Neural progenitor cell (in vitro differentiated cells): Measurements from ENCODE around the gene TNFSF13. TPM values are rescaled to one million over a fixed set of nuclear protein-coding genes. Genes with fewer than 3 reads are reported as not detected.
A peak's percentile ranks its signal among the peaks of the same experiment; 100 is the strongest.

ENCODE experiments used
- DNase-seq: peaks from one replicate; pipeline ENCODE4 v3.0.0-alpha.2; 2016; ENCODE audit warnings: low spot score
- H2AFZ ChIP-seq: fragments of 200-600 bp; sonication (generic); replicated peaks from 2 replicates; pipeline ENCODE4 v1.6.1; 2016; ENCODE audit warnings: antibody characterized with exemption
- H3F3A ChIP-seq: fragments of 200-600 bp; sonication (generic); 2 replicates; pipeline ENCODE4 v1.6.1; 2016; ENCODE audit warnings: antibody characterized with exemption, low read depth
- H3K27ac ChIP-seq: fragments of 200-600 bp; sonication (generic); 2 replicates; pipeline ENCODE4 v1.5.1; 2016; ENCODE audit warnings: mild to moderate bottlenecking
- H3K27me3 ChIP-seq: fragments of 200-600 bp; sonication (generic); 2 replicates; pipeline ENCODE4 v1.6.1; 2016; ENCODE audit warnings: mild to moderate bottlenecking, moderate library complexity
- H3K36me3 ChIP-seq: fragments of 200-600 bp; sonication (generic); 2 replicates; pipeline ENCODE4 v1.5.1; 2016
- H3K4me1 ChIP-seq: fragments of 200-600 bp; sonication (generic); 2 replicates; pipeline ENCODE4 v1.6.1; 2016; ENCODE audit warnings: mixed run types
- H3K4me2 ChIP-seq: fragments of 200-600 bp; sonication (generic); 2 replicates; pipeline ENCODE4 v1.6.1; 2016
- H3K4me3 ChIP-seq: fragments of 200-600 bp; sonication (generic); 2 replicates; pipeline ENCODE4 v1.5.1; 2016
- H3K79me2 ChIP-seq: fragments of 200-600 bp; sonication (generic); 2 replicates; pipeline ENCODE4 v1.6.1; 2016; ENCODE audit warnings: low read depth
- H3K9ac ChIP-seq: fragments of 200-600 bp; sonication (generic); 2 replicates; pipeline ENCODE4 v1.6.1; 2016
- H3K9me3 ChIP-seq: fragments of 200-600 bp; sonication (generic); 2 replicates; pipeline ENCODE4 v1.5.1; 2016; ENCODE audit warnings: low read depth
- H4K20me1 ChIP-seq: fragments of 200-600 bp; sonication (generic); 2 replicates; pipeline ENCODE4 v1.6.1; 2016; ENCODE audit warnings: low read depth
- H3K27ac Mint-ChIP-seq: 3 replicates; pipeline ENCODE4 v1.8.0; 2021; ENCODE audit warnings: mixed read lengths
- H3K27me3 Mint-ChIP-seq: 2 replicates; pipeline ENCODE4 v1.8.0; 2022; ENCODE audit warnings: low read depth, mild to moderate bottlenecking, inconsistent platforms, moderate library complexity, mixed read lengths; ENCODE audit not compliant: insufficient read depth
- H3K36me3 Mint-ChIP-seq: 3 replicates; pipeline ENCODE4 v1.8.0; 2021; ENCODE audit warnings: mixed read lengths
- H3K4me1 Mint-ChIP-seq: 3 replicates; pipeline ENCODE4 v1.8.0; 2021; ENCODE audit warnings: mixed read lengths
- H3K4me3 Mint-ChIP-seq: 3 replicates; pipeline ENCODE4 v1.8.0; 2021; ENCODE audit warnings: mild to moderate bottlenecking, moderate library complexity, mixed read lengths
- H3K9me3 Mint-ChIP-seq: 3 replicates; pipeline ENCODE4 v1.8.0; 2020; ENCODE audit warnings: mixed read lengths
- CTCF ChIP-seq: fragments of 200-600 bp; sonication (generic); IDR thresholded peaks from 2 replicates; pipeline ENCODE4 v1.5.1; 2017; ENCODE audit warnings: antibody characterized with exemption, mild to moderate bottlenecking
- EZH2 ChIP-seq: fragments of 200-600 bp; sonication (generic); IDR thresholded peaks from 2 replicates; pipeline ENCODE4 v1.6.1; 2017; ENCODE audit warnings: antibody characterized with exemption, mild to moderate bottlenecking, moderate library complexity
- EZH2phosphoT487 ChIP-seq: fragments of 200-600 bp; sonication (generic); IDR thresholded peaks from 2 replicates; pipeline ENCODE4 v1.6.1; 2017; ENCODE audit warnings: antibody characterized with exemption
- total RNA-seq: library from RNA; depleted of rRNA; stranded (reverse); fragments of >200 nt; gene quantifications from 2 replicates; pipeline ENCODE4 v1.2.3, GENCODE V29; 2015; ENCODE audit warnings: low replicate concordance

TNFSF13 gene
- total RNA-seq, 1 donor from 2014 or later, result not detected

- H3K27me3 Mint-ChIP-seq, result peaks cover 7% of the 10 kb centered on the region
- H3K27ac Mint-ChIP-seq, result no peak overlapping the region
- no peak overlapping the region for H3K4me3 Mint-ChIP-seq
- Histone ChIP-seq H2AFZ (no peak overlapping the region), H3F3A (peaks cover 31% of the 10 kb centered on the region), H3K36me3 (peaks cover 5% of the 10 kb centered on the region), H4K20me1 (peaks cover 19% of the 10 kb centered on the region), H3K27ac (no peak overlapping the region), H3K4me3 (no peak overlapping the region), H3K79me2 (peaks cover 40% of the 10 kb centered on the region), H3K9ac (no peak overlapping the region), H3K4me1 (peaks cover 6% of the 10 kb centered on the region), H3K9me3 (no peaks in the 10 kb centered on the region), H3K27me3 (no peaks in the 10 kb centered on the region), H3K4me2 (no peak overlapping the region)
- no peaks in the 10 kb centered on the region for H3K9me3 Mint-ChIP-seq
- TF ChIP-seq EZH2phosphoT487 (no peak), CTCF (no peak), EZH2 (no peak)
- DNase-seq, result no peak
- H3K4me1 Mint-ChIP-seq, result peaks cover 21% of the 10 kb centered on the region
- H3K36me3 Mint-ChIP-seq, result peaks cover 35% of the 10 kb centered on the region
Observed at GRCh38 chr17:7569571-7569970, 11.0 kb downstream of the TNFSF13 start.

- Histone ChIP-seq H2AFZ (no peak overlapping the region), H3K4me1 (peaks cover 14% of the 10 kb centered on the region), H3K27me3 (no peaks in the 10 kb centered on the region), H4K20me1 (peaks cover 26% of the 10 kb centered on the region), H3F3A (peaks cover 38% of the 10 kb centered on the region), H3K9me3 (no peaks in the 10 kb centered on the region), H3K4me3 (no peak overlapping the region), H3K36me3 (peaks cover 12% of the 10 kb centered on the region), H3K4me2 (no peak overlapping the region), H3K79me2 (peaks cover 40% of the 10 kb centered on the region), H3K27ac (no peak overlapping the region), H3K9ac (no peak overlapping the region)
- peaks cover 13% of the 10 kb centered on the region for H3K27me3 Mint-ChIP-seq
- no peaks in the 10 kb centered on the region for H3K9me3 Mint-ChIP-seq
- H3K36me3 Mint-ChIP-seq, result peaks cover 37% of the 10 kb centered on the region
- H3K27ac Mint-ChIP-seq, result no peak overlapping the region
- peak overlapping the region; percentile 67 for H3K4me3 Mint-ChIP-seq
- peaks cover 28% of the 10 kb centered on the region for H3K4me1 Mint-ChIP-seq
- TF ChIP-seq CTCF, result no peak
- TF ChIP-seq EZH2phosphoT487, result no peak
- no peak for TF ChIP-seq EZH2
- DNase-seq, result no peak
Observed at GRCh38 chr17:7570351-7570750, 11.8 kb downstream of the TNFSF13 start.

- H3K27me3 ChIP-seq, result no peaks in the 10 kb centered on the region
- H3K4me3 ChIP-seq, result peak overlapping the region; percentile 42
- Mint-ChIP-seq H3K4me3 (peak overlapping the region; percentile 100), H3K4me1 (peaks cover 36% of the 10 kb centered on the region), H3K9me3 (no peaks in the 10 kb centered on the region), H3K27me3 (peaks cover 13% of the 10 kb centered on the region), H3K27ac (peak overlapping the region; percentile 99), H3K36me3 (peaks cover 48% of the 10 kb centered on the region)
- H2AFZ ChIP-seq, result peak overlapping the region; percentile 46
- peak overlapping the region; percentile 44 for H3K9ac ChIP-seq
- no peak for DNase-seq
- H3K27ac ChIP-seq, result peak overlapping the region; percentile 67
- H3K4me2 ChIP-seq, result peak overlapping the region; percentile 74
- peaks cover 45% of the 10 kb centered on the region for H4K20me1 ChIP-seq
- TF ChIP-seq EZH2phosphoT487 (no peak), EZH2 (no peak), CTCF (no peak)
- H3F3A ChIP-seq, result peaks cover 53% of the 10 kb centered on the region
- H3K4me1 ChIP-seq, result peaks cover 17% of the 10 kb centered on the region
- peaks cover 54% of the 10 kb centered on the region for H3K79me2 ChIP-seq
- no peaks in the 10 kb centered on the region for H3K9me3 ChIP-seq
- peaks cover 17% of the 10 kb centered on the region for H3K36me3 ChIP-seq
Observed at GRCh38 chr17:7572338-7572587, 13.7 kb downstream of the TNFSF13 start.
